ENCODE measurements around the gene CNDP1.

CNDP1 gene

DNA sequence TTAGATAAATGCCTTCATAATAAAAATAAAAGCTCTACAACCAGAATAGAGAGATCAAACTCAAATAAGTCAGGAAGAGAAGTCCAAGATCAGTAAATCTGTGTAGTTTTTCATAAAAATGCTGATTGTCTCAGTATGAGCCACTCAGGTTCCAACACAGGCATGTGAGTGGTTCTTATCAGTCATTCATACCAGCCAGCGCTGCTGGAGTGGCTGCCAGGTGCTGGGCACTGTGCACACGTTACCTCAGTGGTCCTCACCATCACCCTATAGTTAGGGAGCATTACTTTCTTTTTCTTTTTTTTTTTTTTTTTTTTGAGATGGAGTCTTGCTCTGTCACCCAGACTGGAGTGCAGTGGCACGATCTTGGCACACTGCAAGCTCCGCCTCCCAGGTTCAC, 23.8 kb downstream of the CNDP1 start:
- Histone ChIP-seq H2BK120ac (ENCODE audit: insufficient read depth, low read length, poor library complexity) (no peak overlapping the region), H4K8ac (ENCODE audit: low read depth, low read length) (no peak overlapping the region), H3K4me1 (ENCODE audit: control insufficient read depth in 1 of 2, insufficient read depth in 2 of 2, low read length in 2 of 2) (peaks cover 3 to 5% of the 10 kb centered on the region in 2 experiments), H3K4me2 (ENCODE audit: low read length) (no peak overlapping the region), H4K12ac (ENCODE audit: low read depth, low read length) (no peak overlapping the region), H3K27me3 (ENCODE audit: insufficient read depth, low read length) (peaks cover 7% of the 10 kb centered on the region), H2BK5ac (ENCODE audit: low read depth, low read length, poor library complexity) (no peak overlapping the region), H3K4ac (ENCODE audit: low read depth, low read length) (no peak overlapping the region), H3K36me3 (ENCODE audit: control insufficient read depth in 1 of 2, insufficient read depth in 2 of 2, low read length in 2 of 2) (no peaks in the 10 kb centered on the region), H3K27ac (ENCODE audit: low read depth, low read length) (no peak overlapping the region), H3K4me3 (ENCODE audit: low read depth, low read length) (no peak overlapping the region), H2BK12ac (ENCODE audit: low read length) (no peak overlapping the region), H3K14ac (ENCODE audit: low read length) (no peak overlapping the region), H2AK5ac (ENCODE audit: low read length) (no peak overlapping the region), H3K9me3 (ENCODE audit: insufficient read depth, low read depth, low read length) (peaks cover 3% of the 10 kb centered on the region), H3K18ac (ENCODE audit: low read length) (no peak overlapping the region), H4K91ac (ENCODE audit: low read depth, low read length) (no peak overlapping the region), H2AFZ (ENCODE audit: insufficient read depth, low read length, poor library complexity) (no peak overlapping the region), H3K9ac (ENCODE audit: low read length) (no peak overlapping the region), H3K79me1 (ENCODE audit: low read length) (no peaks in the 10 kb centered on the region), H3K23ac (ENCODE audit: low read length) (no peak overlapping the region), H3K79me2 (ENCODE audit: control insufficient read depth, insufficient read depth, low read length, poor library complexity) (no peaks in the 10 kb centered on the region)
- DNase-seq: no peak
- no CpG with 5 or more reads among the region's 4 CpGs for WGBS (ENCODE audit: extremely low coverage, insufficient coverage, insufficient read length)

DNA sequence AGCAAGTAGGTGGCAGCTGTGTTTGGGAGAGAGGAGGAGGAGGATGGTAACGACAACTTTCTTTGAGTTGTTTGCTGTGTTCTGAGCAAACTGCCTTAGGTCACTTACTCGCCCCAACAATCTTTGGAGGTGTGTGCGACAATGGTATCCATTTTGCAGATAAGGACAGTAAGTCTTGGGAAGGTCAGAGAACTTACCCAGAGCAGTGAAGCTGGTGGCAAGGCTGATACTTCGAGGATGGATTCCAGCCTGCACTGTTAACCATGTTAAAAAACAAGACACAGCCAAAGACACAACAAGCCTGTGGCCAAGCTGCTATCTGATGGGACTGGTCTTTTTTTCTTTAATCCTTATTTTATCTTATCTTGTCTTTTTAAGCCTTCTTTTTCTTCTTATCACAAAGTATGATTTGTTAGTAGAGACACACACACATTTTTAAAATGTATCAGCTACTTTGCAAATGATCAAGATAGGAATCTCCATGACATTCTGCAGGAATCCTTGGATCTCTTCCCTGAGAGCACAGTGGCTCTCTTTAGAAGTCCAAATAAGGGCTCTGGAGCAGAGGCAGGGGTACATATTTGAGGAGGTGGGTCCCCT, 27.9 kb downstream of the CNDP1 start:
- Histone ChIP-seq H3K4me2 (ENCODE audit: low read length) (no peak overlapping the region), H3K4me1 (ENCODE audit: control insufficient read depth in 1 of 2, insufficient read depth in 2 of 2, low read length in 2 of 2) (peaks cover 3 to 5% of the 10 kb centered on the region in 2 experiments), H3K27me3 (ENCODE audit: insufficient read depth, low read length) (no peaks in the 10 kb centered on the region), H2AK5ac (ENCODE audit: low read length) (no peak overlapping the region), H3K23ac (ENCODE audit: low read length) (no peak overlapping the region), H3K36me3 (ENCODE audit: control insufficient read depth in 1 of 2, insufficient read depth in 2 of 2, low read length in 2 of 2) (no peaks in the 10 kb centered on the region), H4K12ac (ENCODE audit: low read depth, low read length) (no peak overlapping the region), H3K79me1 (ENCODE audit: low read length) (no peaks in the 10 kb centered on the region), H3K79me2 (ENCODE audit: control insufficient read depth, insufficient read depth, low read length, poor library complexity) (no peaks in the 10 kb centered on the region), H3K27ac (ENCODE audit: low read depth, low read length) (no peak overlapping the region), H3K14ac (ENCODE audit: low read length) (no peak overlapping the region), H4K8ac (ENCODE audit: low read depth, low read length) (no peak overlapping the region), H3K9me3 (ENCODE audit: insufficient read depth, low read depth, low read length) (peaks cover 9% of the 10 kb centered on the region), H2BK5ac (ENCODE audit: low read depth, low read length, poor library complexity) (no peak overlapping the region), H3K4ac (ENCODE audit: low read depth, low read length) (no peak overlapping the region), H2AFZ (ENCODE audit: insufficient read depth, low read length, poor library complexity) (no peak overlapping the region), H3K4me3 (ENCODE audit: low read depth, low read length) (no peak overlapping the region), H4K91ac (ENCODE audit: low read depth, low read length) (no peak overlapping the region), H3K18ac (ENCODE audit: low read length) (no peak overlapping the region), H2BK12ac (ENCODE audit: low read length) (no peak overlapping the region), H2BK120ac (ENCODE audit: insufficient read depth, low read length, poor library complexity) (no peak overlapping the region), H3K9ac (ENCODE audit: low read length) (no peak overlapping the region)
- WGBS (ENCODE audit: extremely low coverage, insufficient coverage, insufficient read length): no CpG with 5 or more reads among the region's 4 CpGs
- peak in 1 of 2 donors; percentile 66 for DNase-seq

DNA sequence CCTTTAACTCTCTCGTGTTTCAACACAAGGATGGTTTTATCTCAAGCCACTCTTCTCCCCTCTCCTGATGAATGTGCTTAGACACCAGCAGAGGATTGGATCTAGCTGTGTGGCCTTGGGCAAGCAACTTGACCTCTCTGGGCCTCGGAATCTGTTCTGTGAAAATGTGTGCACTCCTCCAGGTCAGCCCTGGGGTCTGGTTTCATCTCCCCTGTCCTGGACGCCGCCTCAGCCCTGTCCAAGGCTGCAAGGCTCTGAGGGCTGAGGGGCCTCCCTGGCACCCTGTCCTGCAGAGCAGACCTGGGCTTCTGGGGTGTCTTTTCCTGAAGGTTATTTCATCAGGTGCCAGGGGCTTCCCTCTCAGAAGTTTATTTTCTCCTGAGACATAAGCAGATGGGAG, 28.5 kb downstream of the CNDP1 start:
- Histone ChIP-seq H2BK5ac (ENCODE audit: low read depth, low read length, poor library complexity) (no peak overlapping the region), H3K9ac (ENCODE audit: low read length) (no peak overlapping the region), H2AFZ (ENCODE audit: insufficient read depth, low read length, poor library complexity) (no peak overlapping the region), H3K27ac (ENCODE audit: low read depth, low read length) (no peak overlapping the region), H3K14ac (ENCODE audit: low read length) (no peak overlapping the region), H3K23ac (ENCODE audit: low read length) (no peak overlapping the region), H3K18ac (ENCODE audit: low read length) (no peak overlapping the region), H3K4me2 (ENCODE audit: low read length) (no peak overlapping the region), H3K9me3 (ENCODE audit: insufficient read depth, low read depth, low read length) (peaks cover 14% of the 10 kb centered on the region), H3K79me1 (ENCODE audit: low read length) (no peaks in the 10 kb centered on the region), H3K4me1 (ENCODE audit: control insufficient read depth in 1 of 2, insufficient read depth in 2 of 2, low read length in 2 of 2) (peaks cover 3 to 5% of the 10 kb centered on the region in 2 experiments), H3K4ac (ENCODE audit: low read depth, low read length) (no peak overlapping the region), H3K4me3 (ENCODE audit: low read depth, low read length) (no peak overlapping the region), H2AK5ac (ENCODE audit: low read length) (no peak overlapping the region), H4K12ac (ENCODE audit: low read depth, low read length) (no peak overlapping the region), H2BK12ac (ENCODE audit: low read length) (no peak overlapping the region), H3K27me3 (ENCODE audit: insufficient read depth, low read length) (no peaks in the 10 kb centered on the region), H3K36me3 (ENCODE audit: control insufficient read depth in 1 of 2, insufficient read depth in 2 of 2, low read length in 2 of 2) (no peaks in the 10 kb centered on the region), H4K8ac (ENCODE audit: low read depth, low read length) (no peak overlapping the region), H2BK120ac (ENCODE audit: insufficient read depth, low read length, poor library complexity) (no peak overlapping the region), H3K79me2 (ENCODE audit: control insufficient read depth, insufficient read depth, low read length, poor library complexity) (no peaks in the 10 kb centered on the region), H4K91ac (ENCODE audit: low read depth, low read length) (no peak overlapping the region)
- WGBS (ENCODE audit: extremely low coverage, insufficient coverage, insufficient read length): no CpG with 5 or more reads among the region's 4 CpGs
- DNase-seq: no peak

DNA sequence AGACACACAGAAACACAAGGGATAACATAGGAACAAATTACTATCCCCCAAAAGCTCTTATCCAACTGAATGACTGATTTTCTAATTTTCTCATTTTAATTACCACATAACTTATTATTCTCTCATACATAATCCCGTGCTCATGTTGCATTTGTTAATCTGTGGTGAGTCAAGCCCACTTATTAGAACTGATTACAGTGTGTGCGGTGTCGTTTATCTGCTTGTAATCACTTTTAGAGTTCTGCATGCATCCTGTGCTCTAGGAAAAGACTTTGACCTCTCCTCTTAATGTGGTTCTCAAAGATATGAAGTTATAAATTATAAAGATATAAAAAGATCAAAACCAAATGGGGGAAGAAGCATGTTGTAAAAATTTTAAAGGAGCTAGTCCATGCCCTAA, 29.7 kb downstream of the CNDP1 start:
- no peak overlapping the region for H3K18ac ChIP-seq (ENCODE audit: low read length)
- no peak overlapping the region for H4K91ac ChIP-seq (ENCODE audit: low read depth, low read length)
- H4K12ac ChIP-seq (ENCODE audit: low read depth, low read length): no peak overlapping the region
- H3K79me2 ChIP-seq (ENCODE audit: control insufficient read depth, insufficient read depth, low read length, poor library complexity): no peaks in the 10 kb centered on the region
- H2BK5ac ChIP-seq (ENCODE audit: low read depth, low read length, poor library complexity): no peak overlapping the region
- H2BK12ac ChIP-seq (ENCODE audit: low read length): no peak overlapping the region
- no peak overlapping the region for H3K23ac ChIP-seq (ENCODE audit: low read length)
- H2BK120ac ChIP-seq (ENCODE audit: insufficient read depth, low read length, poor library complexity): no peak overlapping the region
- H3K27ac ChIP-seq (ENCODE audit: low read depth, low read length): no peak overlapping the region
- H3K14ac ChIP-seq (ENCODE audit: low read length): no peak overlapping the region
- H3K4me2 ChIP-seq (ENCODE audit: low read length): no peak overlapping the region
- no peak overlapping the region for H3K9ac ChIP-seq (ENCODE audit: low read length)
- H4K8ac ChIP-seq (ENCODE audit: low read depth, low read length): no peak overlapping the region
- no peaks in the 10 kb centered on the region for H3K27me3 ChIP-seq (ENCODE audit: insufficient read depth, low read length)
- H3K36me3 ChIP-seq (ENCODE audit: control insufficient read depth in 1 of 2, insufficient read depth in 2 of 2, low read length in 2 of 2): no peaks in the 10 kb centered on the region
- H3K79me1 ChIP-seq (ENCODE audit: low read length): no peaks in the 10 kb centered on the region
- H3K4ac ChIP-seq (ENCODE audit: low read depth, low read length): no peak overlapping the region
- no peak overlapping the region for H2AFZ ChIP-seq (ENCODE audit: insufficient read depth, low read length, poor library complexity)
- WGBS (ENCODE audit: extremely low coverage, insufficient coverage, insufficient read length): 100% methylated on average over 1 of the region's 3 CpGs
- H3K4me1 ChIP-seq (ENCODE audit: control insufficient read depth in 1 of 2, insufficient read depth in 2 of 2, low read length in 2 of 2): peaks cover 3 to 5% of the 10 kb centered on the region in 2 experiments
- H3K4me3 ChIP-seq (ENCODE audit: low read depth, low read length): no peak overlapping the region
- DNase-seq: no peak
- H2AK5ac ChIP-seq (ENCODE audit: low read length): no peak overlapping the region
- H3K9me3 ChIP-seq (ENCODE audit: insufficient read depth, low read depth, low read length): peaks cover 14% of the 10 kb centered on the region
